NB4 (cell line): ENCODE data around the gene PHACTR3.

Experiments
- CTCF ChIP-seq: IDR thresholded peaks from one replicate; pipeline ENCODE4 v1.5.1; 2012; ENCODE audit warnings: low read depth, low read length
- MYC ChIP-seq: IDR thresholded peaks from 2 replicates; pipeline ENCODE4 v1.6.1; 2011; ENCODE audit warnings: low read depth, low read length
- POLR2A ChIP-seq: IDR thresholded peaks from 2 replicates; pipeline ENCODE4 v1.6.1; 2011; ENCODE audit warnings: mild to moderate bottlenecking; ENCODE audit not compliant: insufficient read length; ENCODE audit errors: extremely low read depth
- TF ChIP-seq, protein P1 (sequence below): IDR thresholded peaks from 2 replicates; pipeline ENCODE4 v1.6.1; 2011; ENCODE audit warnings: low read depth, low read length

- TF ChIP-seq CTCF (no peak), POLR2A (no peak), MYC (no peak)
- TF ChIP-seq, protein P1, sequence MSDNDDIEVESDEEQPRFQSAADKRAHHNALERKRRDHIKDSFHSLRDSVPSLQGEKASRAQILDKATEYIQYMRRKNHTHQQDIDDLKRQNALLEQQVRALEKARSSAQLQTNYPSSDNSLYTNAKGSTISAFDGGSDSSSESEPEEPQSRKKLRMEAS = no peak
Observed at GRCh38 chr20:59745201-59745600, 140.9 kb downstream of the PHACTR3 start.
